WTC11 (cell line): ENCODE data around the gene PFDN1. TPM values are rescaled to one million over a fixed set of nuclear protein-coding genes. Genes with fewer than 3 reads are reported as not detected.

Experiments used
- ATAC-seq: fragments of 200-7000 bp; cut with Tn5 transposase; 2 replicates; pipeline ENCODE4 v1.10.0; 2021; ENCODE audit warnings: mild to moderate bottlenecking, moderate library complexity
- CTCF ChIA-PET: fragments of 300-600 bp; sonication (Branson Sonifier 250); formaldehyde crosslinking; loops from one replicate; lab custom pipeline; 2021; ENCODE audit warnings: antibody characterized with exemption; lab: Charles Lee
- POLR2A ChIA-PET: fragments of 350-600 bp; sonication (Branson Sonifier 250); formaldehyde crosslinking; loops from one replicate; lab custom pipeline; 2021; ENCODE audit warnings: antibody characterized with exemption; lab: Charles Lee
- DNase-seq: peaks from one replicate; pipeline ENCODE4 v3.0.0; 2021; ENCODE audit warnings: low spot score
- H3K27ac Mint-ChIP-seq: 2 replicates; pipeline ENCODE4 v1.8.0; 2021; ENCODE audit warnings: mixed read lengths
- H3K27me3 Mint-ChIP-seq: 2 replicates; pipeline ENCODE4 v1.8.0; 2021; ENCODE audit warnings: low read depth, mild to moderate bottlenecking, moderate library complexity, mixed read lengths
- H3K36me3 Mint-ChIP-seq: 2 replicates; pipeline ENCODE4 v1.8.0; 2021; ENCODE audit warnings: mixed read lengths
- H3K4me1 Mint-ChIP-seq: 2 replicates; pipeline ENCODE4 v1.8.0; 2022; ENCODE audit warnings: mixed read lengths
- H3K4me3 Mint-ChIP-seq: 2 replicates; pipeline ENCODE4 v1.8.0; 2021; ENCODE audit warnings: mild to moderate bottlenecking, moderate library complexity, mixed read lengths
- H3K9me3 Mint-ChIP-seq: 2 replicates; pipeline ENCODE4 v1.8.0; 2021; ENCODE audit warnings: mixed read lengths
- AFF4 ChIP-seq: sonication (generic); formaldehyde crosslinking; IDR thresholded peaks from 2 replicates; pipeline ENCODE4 v1.8.1; 2023; ENCODE audit warnings: mild to moderate bottlenecking, missing genetic modification reagents, borderline replicate concordance
- ARID4B ChIP-seq: sonication (generic); formaldehyde crosslinking; IDR thresholded peaks from 2 replicates; pipeline ENCODE4 v1.8.0; 2023; ENCODE audit warnings: missing genetic modification reagents, mild to moderate bottlenecking, borderline replicate concordance
- ATF3 ChIP-seq: sonication (generic); formaldehyde crosslinking; conservative IDR thresholded peaks from 2 replicates; pipeline ENCODE4 v1.8.1; 2022; ENCODE audit warnings: mild to moderate bottlenecking, missing genetic modification reagents
- E2F1 ChIP-seq: sonication (generic); formaldehyde crosslinking; IDR thresholded peaks from 2 replicates; pipeline ENCODE4 v1.8.0; 2022; ENCODE audit warnings: mild to moderate bottlenecking, missing genetic modification reagents
- EMX1 ChIP-seq: fragments of 250-450 bp; sonication (Bioruptor Pico); IDR thresholded peaks from 2 replicates; pipeline ENCODE4 v1.8.0; 2021; ENCODE audit warnings: mild to moderate bottlenecking
- ETV6 ChIP-seq: sonication (generic); formaldehyde crosslinking; IDR thresholded peaks from 2 replicates; pipeline ENCODE4 v1.8.1; 2022; ENCODE audit warnings: mild to moderate bottlenecking, missing genetic modification reagents
- IRF1 ChIP-seq: sonication (generic); formaldehyde crosslinking; IDR thresholded peaks from 2 replicates; pipeline ENCODE4 v1.8.0; 2023; ENCODE audit warnings: missing genetic modification reagents
- NFATC4 ChIP-seq: fragments of 250-450 bp; sonication (Bioruptor Pico); IDR thresholded peaks from 2 replicates; pipeline ENCODE4 v1.9.0; 2021; ENCODE audit warnings: mild to moderate bottlenecking
- NR3C1 ChIP-seq: sonication (generic); formaldehyde crosslinking; conservative IDR thresholded peaks from 2 replicates; pipeline ENCODE4 v1.8.1; 2023; ENCODE audit warnings: low read depth, mild to moderate bottlenecking, missing genetic modification reagents
- SP1 ChIP-seq: sonication (generic); formaldehyde crosslinking; conservative IDR thresholded peaks from 2 replicates; pipeline ENCODE4 v1.8.1; 2022; ENCODE audit warnings: missing genetic modification reagents
- TEAD4 ChIP-seq: sonication (generic); formaldehyde crosslinking; IDR thresholded peaks from 2 replicates; pipeline ENCODE4 v1.8.0; 2022; ENCODE audit warnings: mild to moderate bottlenecking, missing genetic modification reagents
- ZNF219 ChIP-seq: sonication (generic); formaldehyde crosslinking; IDR thresholded peaks from 2 replicates; pipeline ENCODE4 v1.8.0; 2023; ENCODE audit warnings: missing genetic modification reagents, mild to moderate bottlenecking, borderline replicate concordance
- ZNF232 ChIP-seq: sonication (generic); formaldehyde crosslinking; IDR thresholded peaks from 2 replicates; pipeline ENCODE4 v1.8.0; 2022; ENCODE audit warnings: mild to moderate bottlenecking, missing genetic modification reagents
- ZNF281 ChIP-seq: sonication (generic); formaldehyde crosslinking; IDR thresholded peaks from 2 replicates; pipeline ENCODE4 v1.8.0; 2023; ENCODE audit warnings: mild to moderate bottlenecking, missing genetic modification reagents
- ZNF396 ChIP-seq: fragments of 250-450 bp; sonication (Bioruptor Pico); IDR thresholded peaks from 2 replicates; pipeline ENCODE4 v1.8.0; 2021; ENCODE audit warnings: mild to moderate bottlenecking, moderate library complexity, borderline replicate concordance
- total RNA-seq: library from RNA; stranded (reverse); gene quantifications from 3 replicates; pipeline ENCODE4 v1.2.3, GENCODE V29; 2021

Gene PFDN1
- total RNA-seq, 1 experiment from 2014 or later, result 44.1 TPM

- DNase-seq (no peak), ATAC-seq (no peak)
- H3K36me3 Mint-ChIP-seq, result no peaks in the 10 kb centered on the region
- TF ChIP-seq ATF3 (CRISPR knock-in tag), result no peak
- no peak for TF ChIP-seq AFF4 (CRISPR knock-in tag)
- no peak for TF ChIP-seq ARID4B
- H3K27me3 Mint-ChIP-seq, result no peaks in the 10 kb centered on the region
- ChIA-PET CTCF (interaction anchor here (1.3 kb wide), 1 partner anchor 20 kb away, joined by 5 read pairs; no protein-coding TSS in a partner anchor), POLR2A (no interaction called here)
- no peak overlapping the region for H3K4me3 Mint-ChIP-seq
- no peaks in the 10 kb centered on the region; the same call in 1 of the 2 replicates for H3K4me1 Mint-ChIP-seq
- no peaks in the 10 kb centered on the region for H3K9me3 Mint-ChIP-seq
- H3K27ac Mint-ChIP-seq, result no peak overlapping the region
Observed at GRCh38 chr5:140225396-140225795, 77.5 kb downstream of the PFDN1 start.

GRCh38 chr5:140224658-140225057 lies 78.2 kb downstream of the PFDN1 start:
- POLR2A ChIA-PET, result no interaction called here

More at GRCh38 chr5:140224658-140225057, 78.2 kb downstream of the PFDN1 start:
- no peak for TF ChIP-seq IRF1
- no peak for TF ChIP-seq ZNF232 (CRISPR knock-in tag)
- no peak for TF ChIP-seq SP1
- TF ChIP-seq NR3C1 (CRISPR knock-in tag), result no peak
- no peak for TF ChIP-seq EMX1 (CRISPR knock-in tag)
- no peak for TF ChIP-seq TEAD4 (CRISPR knock-in tag)
- TF ChIP-seq ETV6 (CRISPR knock-in tag), result no peak
- TF ChIP-seq ZNF396 (CRISPR knock-in tag), result no peak
- no peak for TF ChIP-seq E2F1 (CRISPR knock-in tag)
- TF ChIP-seq NFATC4, result no peak
- no peak for TF ChIP-seq ZNF281 (CRISPR knock-in tag)
- no peak for TF ChIP-seq ZNF219
- Mint-ChIP-seq H3K4me1 (no peaks in the 10 kb centered on the region; the same call in 1 of the 2 replicates), H3K27ac (no peak overlapping the region), H3K4me3 (no peak overlapping the region), H3K9me3 (no peaks in the 10 kb centered on the region), H3K36me3 (no peaks in the 10 kb centered on the region), H3K27me3 (no peaks in the 10 kb centered on the region)
- DNase-seq (no peak), ATAC-seq (no peak)
- CTCF ChIA-PET, result interaction anchor here (1.6 kb wide), 1 partner anchor 15 kb away, joined by 8 read pairs; no protein-coding TSS in a partner anchor
